Activated CD4-positive, alpha-beta T cell treated with anti-CD3 and anti-CD28 coated beads, Interleukin-2, amount 50 U/mL, for 16 hours (primary cell): Measurements from ENCODE around the gene SNX8.
"Not testable (repeated sequence)": the region's sequence is repeated elsewhere in the genome, so short reads cannot be mapped to it uniquely, and the experiment has no call there.

ENCODE experiments used
- DNase-seq: peaks from one replicate; pipeline ENCODE4 v3.0.0-alpha.2; 2020

The SNX8 gene

DNA sequence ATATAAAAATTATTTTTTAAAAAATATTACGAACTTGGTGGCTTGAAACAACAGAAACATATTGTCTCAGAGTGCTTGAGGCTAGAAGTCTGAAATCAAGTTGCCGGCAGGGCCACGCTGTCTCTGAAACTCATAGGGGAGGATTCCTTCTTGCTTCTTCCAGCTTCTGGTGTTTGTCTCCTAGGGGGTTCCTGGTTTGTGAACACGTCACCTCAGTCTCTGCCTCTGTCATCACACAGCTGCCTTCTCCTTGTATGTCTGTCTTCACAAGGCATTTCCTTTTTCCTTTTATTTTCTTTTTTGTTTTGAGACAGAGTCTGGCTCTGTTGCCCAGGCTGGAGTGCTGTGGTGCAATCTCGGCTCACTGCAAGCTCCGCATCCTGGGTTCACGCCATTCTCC, 12.7 kb upstream of the SNX8 start:
- no peak for DNase-seq

GRCh38 chr7:2325162-2325561, 10.9 kb upstream of the SNX8 start:
- DNase-seq: no peak

DNA sequence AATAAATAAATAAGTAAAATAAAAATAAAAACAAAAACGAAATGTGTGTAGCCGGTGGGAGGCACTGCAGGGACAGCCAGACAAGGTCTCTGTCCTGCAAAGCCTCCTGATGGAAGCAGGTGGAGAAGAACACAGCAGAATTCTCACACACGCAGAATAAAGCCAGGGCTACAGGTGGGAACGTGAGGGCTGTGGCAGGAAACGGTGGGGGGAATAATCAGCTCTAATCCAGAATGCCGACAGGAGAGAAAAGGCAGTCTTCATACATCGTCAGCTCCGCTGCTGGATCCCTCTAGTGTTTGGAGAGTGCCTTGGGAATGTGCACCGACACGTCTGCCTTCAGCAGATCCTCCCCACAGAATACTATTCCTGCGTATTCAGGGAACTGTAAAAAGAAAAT, 6.8 kb upstream of the SNX8 start:
- DNase-seq: no peak

GRCh38 chr7:2317556-2318293, 3.5 kb upstream of the SNX8 start:
- DNase-seq: no peak

- no peak for DNase-seq
Observed at GRCh38 chr7:2316578-2316977, 2.3 kb upstream of the SNX8 start.

GRCh38 chr7:2315787-2316186, 1.5 kb upstream of the SNX8 start:
- DNase-seq: no peak

DNA sequence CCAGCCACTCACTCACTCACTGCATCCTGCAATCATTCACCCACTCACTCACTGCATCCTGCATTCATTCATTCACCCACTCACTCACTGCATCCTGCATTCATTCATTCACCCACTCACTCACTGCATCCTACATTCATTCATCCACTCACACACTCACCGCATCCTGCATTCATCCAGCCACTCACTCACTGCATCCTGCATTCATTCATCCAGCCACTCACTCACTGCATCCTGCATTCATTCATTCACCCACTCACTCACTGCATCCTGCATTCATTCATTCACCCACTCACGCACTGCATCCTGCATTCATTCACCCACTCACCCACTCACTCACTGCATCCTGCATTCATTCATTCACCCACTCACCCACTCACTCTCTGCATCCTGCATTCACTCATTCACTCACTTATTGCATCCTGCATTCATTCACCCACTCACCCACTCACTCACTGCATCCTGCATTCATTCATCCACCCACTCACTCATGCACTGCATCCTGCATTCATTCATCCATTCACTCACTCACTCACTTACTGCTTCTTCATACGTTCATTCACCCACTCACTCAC, 802 bp upstream of the SNX8 start:
- DNase-seq: not testable (repeated sequence)

GRCh38 chr7:2313450-2314208, 612 bp downstream of the SNX8 start:
- peak; percentile 12 for DNase-seq

DNA sequence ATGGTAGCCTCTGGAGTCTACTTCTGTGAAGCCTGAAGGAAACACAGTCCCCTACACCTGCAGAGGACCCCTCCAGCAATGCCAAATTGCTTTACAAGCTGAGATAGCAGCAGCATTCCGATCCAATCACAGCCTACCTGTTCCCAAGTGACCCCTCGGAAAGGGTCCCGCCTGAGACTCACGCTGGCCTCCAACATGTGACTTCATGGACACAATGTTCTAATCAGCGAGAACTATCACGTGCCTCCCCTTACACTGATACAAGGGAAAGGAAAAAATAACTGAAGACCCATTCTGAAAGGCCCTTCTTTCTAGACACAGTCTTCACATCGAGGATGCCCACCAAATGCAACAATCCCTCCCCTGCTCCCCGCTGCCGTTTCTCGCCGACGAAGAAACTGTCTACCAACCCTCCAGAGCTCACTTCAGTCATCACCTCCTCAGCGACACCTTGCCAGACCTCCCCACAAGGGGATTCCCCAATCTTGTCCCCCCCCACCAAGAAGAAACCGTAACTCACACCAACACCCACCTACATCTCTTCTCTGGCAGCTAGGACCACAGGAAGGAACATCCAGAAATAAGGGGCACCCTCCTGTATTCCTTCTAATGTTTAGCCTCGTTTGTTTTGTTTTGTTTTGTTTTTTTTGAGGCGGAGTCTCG, 1.8 kb downstream of the SNX8 start:
- DNase-seq: no peak

DNA sequence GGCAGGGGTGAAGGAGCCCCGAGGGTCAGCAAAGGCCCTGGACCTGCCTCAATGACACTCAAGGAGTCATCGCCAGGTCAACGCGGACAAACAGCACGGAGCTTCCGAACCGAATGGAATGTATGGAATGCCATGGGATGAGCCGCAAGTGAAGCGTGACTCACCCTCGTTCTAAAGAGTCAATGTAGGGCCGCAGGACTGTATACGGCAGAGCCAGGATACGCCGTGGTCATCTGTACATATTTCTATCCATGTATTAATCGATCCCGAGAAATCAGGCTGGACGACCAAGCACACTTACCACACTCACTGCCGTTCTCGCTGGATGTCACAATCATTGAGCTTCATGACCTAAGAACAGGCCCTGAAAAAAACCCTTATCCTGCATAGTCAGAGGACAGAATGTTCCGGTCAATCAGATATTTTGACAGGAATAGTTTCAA, 4.3 kb downstream of the SNX8 start:
- no peak for DNase-seq

- no peak for DNase-seq
Observed at GRCh38 chr7:2307690-2308107, 6.5 kb downstream of the SNX8 start.

- no peak for DNase-seq
Observed at GRCh38 chr7:2306688-2307087, 7.6 kb downstream of the SNX8 start.

DNA sequence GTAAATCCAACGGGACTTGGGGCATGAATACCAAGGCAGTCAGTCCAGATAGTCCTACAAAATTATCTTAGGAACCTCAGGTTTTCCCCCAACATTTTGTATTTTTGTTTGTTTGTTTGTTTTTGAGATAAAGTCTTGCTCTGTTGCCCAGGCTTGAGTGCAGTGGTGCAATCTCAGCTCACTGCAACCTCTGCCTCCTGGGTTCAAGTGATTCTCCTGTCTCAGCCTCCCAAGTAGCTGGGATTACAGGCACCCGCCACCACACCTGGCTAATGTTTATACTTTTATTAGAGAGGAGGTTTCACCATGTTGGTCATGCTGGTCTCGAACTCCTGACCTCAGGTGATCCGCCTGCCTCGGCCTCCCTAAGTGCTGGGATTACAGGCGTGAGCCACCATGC, 9.0 kb downstream of the SNX8 start:
- not testable (repeated sequence) for DNase-seq

DNA sequence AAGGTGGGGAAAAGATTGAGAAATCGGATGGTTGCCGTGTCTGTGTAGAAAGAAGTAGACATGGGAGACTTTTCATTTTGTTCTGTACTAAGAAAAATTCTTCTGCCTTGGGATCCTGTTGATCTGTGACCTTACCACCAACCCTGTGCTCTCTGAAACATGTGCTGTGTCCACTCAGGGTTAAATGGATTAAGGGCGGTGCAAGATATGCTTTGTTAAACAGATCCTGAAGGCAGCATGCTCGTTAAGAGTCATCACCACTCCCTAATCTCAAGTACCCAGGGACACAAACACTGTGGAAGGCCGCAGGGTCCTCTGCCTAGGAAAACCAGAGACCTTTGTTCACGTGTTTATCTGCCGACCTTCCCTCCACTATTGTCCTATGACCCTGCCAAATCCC, 10.7 kb downstream of the SNX8 start:
- not testable (repeated sequence) for DNase-seq

DNA sequence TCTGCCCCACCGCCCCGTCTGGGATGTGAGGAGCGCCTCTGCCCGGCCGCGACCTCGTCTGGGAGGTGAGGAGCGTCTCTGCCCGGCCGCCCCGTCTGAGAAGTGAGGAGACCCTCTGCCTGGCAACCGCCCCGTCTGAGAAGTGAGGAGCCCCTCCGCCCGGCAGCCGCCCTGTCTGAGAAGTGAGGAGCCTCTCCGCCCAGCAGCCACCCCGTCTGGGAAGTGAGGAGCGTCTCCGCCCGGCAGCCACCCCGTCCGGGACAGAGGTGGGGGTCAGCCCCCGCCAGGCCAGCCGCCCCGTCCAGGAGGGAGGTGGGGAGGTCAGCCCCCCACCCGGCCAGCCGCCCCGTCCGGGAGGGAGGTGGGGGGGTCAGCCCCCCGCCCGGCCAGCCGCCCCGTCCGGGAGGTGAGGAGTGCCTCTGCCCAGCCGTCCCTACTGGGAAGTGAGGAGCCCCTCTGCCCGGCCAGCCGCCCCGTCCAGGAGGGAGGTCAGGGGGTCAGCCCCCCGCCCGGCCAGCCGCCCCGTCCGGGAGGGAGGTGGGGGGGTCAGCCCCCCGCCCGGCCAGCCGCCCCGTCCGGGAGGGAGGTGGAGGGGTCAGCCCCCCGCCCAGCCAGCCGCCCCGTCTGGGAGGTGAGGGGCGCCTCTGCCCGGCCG, 11.4 kb downstream of the SNX8 start:
- not testable (repeated sequence) for DNase-seq

DNA sequence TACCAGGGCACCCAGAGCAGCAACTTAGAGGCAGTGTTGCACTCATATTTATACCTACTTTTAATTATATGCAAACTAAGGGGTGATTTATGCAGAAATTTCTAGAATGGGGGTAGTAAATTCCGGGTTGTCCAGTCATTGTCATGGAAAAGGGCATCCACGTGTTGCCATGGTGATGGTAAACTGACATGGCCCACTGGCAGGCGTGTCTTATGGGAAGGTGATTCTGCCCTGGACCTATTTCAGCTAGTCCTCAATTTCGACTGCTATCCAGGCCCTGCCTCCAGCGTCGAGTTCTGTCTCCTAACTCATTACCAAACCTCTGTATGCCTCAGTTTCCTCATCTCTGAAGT, 12.8 kb downstream of the SNX8 start:
- no peak for DNase-seq

GRCh38 chr7:2299870-2300512, 14.2 kb downstream of the SNX8 start:
- peak; percentile 8 for DNase-seq

DNA sequence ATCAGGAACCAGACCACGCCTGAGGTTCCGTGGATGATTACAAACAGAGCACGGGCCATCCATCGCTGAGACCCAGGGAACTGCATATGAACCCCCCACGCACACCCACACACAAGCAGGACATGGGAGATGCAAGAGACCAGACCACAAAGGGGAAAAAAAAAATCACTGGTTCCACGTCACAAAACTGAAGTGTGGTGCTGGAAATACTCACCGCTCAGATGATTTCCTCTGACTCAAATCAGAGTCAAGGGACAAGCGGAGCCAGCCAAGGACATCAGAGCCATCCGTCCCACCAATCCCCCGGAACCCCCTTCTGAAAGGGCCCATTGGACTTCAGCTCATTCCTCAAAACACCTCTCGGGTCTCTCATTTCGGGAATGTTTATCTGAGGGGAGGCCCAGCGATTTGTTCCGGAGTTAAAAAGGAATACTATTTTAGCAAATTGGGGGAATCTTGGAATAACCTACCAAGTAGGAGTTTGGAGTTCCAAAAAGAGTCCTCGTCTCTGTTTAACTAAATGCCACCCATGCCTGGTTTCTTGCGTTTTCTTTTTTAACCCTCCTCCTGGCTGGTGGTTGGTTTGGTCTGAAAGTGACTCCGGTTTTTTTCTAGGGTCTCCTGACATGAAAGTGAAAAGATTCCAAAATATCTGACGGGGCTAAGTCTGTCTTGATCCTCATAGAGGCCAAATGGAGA, 15.0 kb downstream of the SNX8 start:
- DNase-seq: peak; percentile 58

DNA sequence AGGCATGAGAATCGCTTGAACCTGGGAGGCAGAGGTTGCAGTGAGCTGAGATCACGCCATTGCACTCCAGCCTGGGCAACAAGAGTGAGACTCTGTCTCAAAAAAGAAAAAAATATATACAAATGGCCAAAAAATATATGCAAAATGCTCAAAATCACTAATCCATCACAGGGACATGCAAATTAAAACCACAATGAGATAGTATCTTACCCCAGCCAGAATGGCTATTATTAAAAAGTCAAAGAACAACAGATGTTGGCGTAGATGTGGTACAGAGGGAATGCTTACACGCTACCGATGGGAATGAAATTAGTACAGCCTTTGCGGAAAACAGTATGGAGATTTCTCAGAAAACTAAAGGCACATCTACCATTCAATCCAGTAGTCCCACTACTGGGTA, 17.4 kb downstream of the SNX8 start:
- no peak for DNase-seq

- no peak for DNase-seq
Observed at GRCh38 chr7:2295936-2296620, 18.2 kb downstream of the SNX8 start.

- DNase-seq: no peak
Observed at GRCh38 chr7:2290877-2291276, 23.4 kb downstream of the SNX8 start.
